PFSK-1 (cell line): Measurements from ENCODE around the gene PCBP3.

Experiments
- FOXP2 ChIP-seq: optimal IDR thresholded peaks from 2 replicates; pipeline ENCODE3; 2011; ENCODE audit warnings: borderline replicate concordance, control low read depth, inconsistent platforms; ENCODE audit not compliant: insufficient read depth; ENCODE audit errors: extremely low read length, extremely low read depth
- POLR2AphosphoS5 ChIP-seq: IDR thresholded peaks from 2 replicates; pipeline ENCODE4 v1.6.1; 2012; ENCODE audit warnings: low read depth, mild to moderate bottlenecking, control low read depth, low read length, moderate library complexity
- REST ChIP-seq, 2 experiments: IDR thresholded peaks; 2 replicates each; pipeline versions ENCODE4 v1.6.1 to v1.8.0; 2011 to 2012; ENCODE audit warnings: low read depth in 2 of 2, low read length in 2 of 2, control low read depth in 1 of 2, inconsistent platforms in 1 of 2, mild to moderate bottlenecking in 1 of 2, moderate library complexity in 1 of 2; ENCODE audit not compliant: insufficient read depth in 1 of 2
- SIN3A ChIP-seq: IDR thresholded peaks from 2 replicates; pipeline ENCODE4 v1.6.1; 2012; ENCODE audit warnings: mild to moderate bottlenecking, low read length, moderate library complexity, borderline replicate concordance; ENCODE audit not compliant: insufficient read depth
- TAF1 ChIP-seq: IDR thresholded peaks from 2 replicates; pipeline ENCODE4 v1.6.1; 2012; ENCODE audit warnings: low read length, control low read depth, borderline replicate concordance; ENCODE audit not compliant: insufficient read depth

The PCBP3 gene

GRCh38 chr21:45821315-45821962 is 177.9 kb downstream of the PCBP3 start:
- no peak for TF ChIP-seq TAF1
- no peak for TF ChIP-seq REST (IDR thresholded peaks at IDR 0.05; ENCODE audit: insufficient read depth in 1 of 2, low read depth in 2 of 2, low read length in 2 of 2)
- no peak for TF ChIP-seq SIN3A
- no peak for TF ChIP-seq POLR2AphosphoS5
- no peak for TF ChIP-seq FOXP2

GRCh38 chr21:45821998-45822397 is 178.5 kb downstream of the PCBP3 start:
- TF ChIP-seq SIN3A (no peak), TAF1 (no peak), REST (IDR thresholded peaks at IDR 0.05; ENCODE audit: insufficient read depth in 1 of 2, low read depth in 2 of 2, low read length in 2 of 2) (no peak), POLR2AphosphoS5 (no peak)

- TF ChIP-seq FOXP2 (no peak), TAF1 (no peak), REST (IDR thresholded peaks at IDR 0.05; ENCODE audit: insufficient read depth in 1 of 2, low read depth in 2 of 2, low read length in 2 of 2) (no peak)
Measured at GRCh38 chr21:45822429-45823099, 179.0 kb downstream of the PCBP3 start.

GRCh38 chr21:45823100-45823681 is 179.7 kb downstream of the PCBP3 start:
- TF ChIP-seq SIN3A = no peak
- TF ChIP-seq FOXP2 = no peak
- no peak for TF ChIP-seq REST (IDR thresholded peaks at IDR 0.05; ENCODE audit: insufficient read depth in 1 of 2, low read depth in 2 of 2, low read length in 2 of 2)
- no peak for TF ChIP-seq TAF1
- TF ChIP-seq POLR2AphosphoS5 = no peak
